Activated CD4-positive, alpha-beta T cell treated with anti-CD3 and anti-CD28 coated beads, Interleukin-2, Interleukin-4, amounts not matched to agents 100 ng/mL and 50 ng/mL, durations not matched to agents 16 hours and 8 hours (primary cell): Measurements from ENCODE around the gene OPCML.

Experiments used
- DNase-seq: peaks from one replicate; pipeline ENCODE4 v3.0.0-alpha.2; 2020; ENCODE audit warnings: low spot score

OPCML gene

GRCh38 chr11:133133050-133133449 is 399.3 kb downstream of the OPCML start:
- DNase-seq = no peak

GRCh38 chr11:133127741-133128140 is 404.6 kb downstream of the OPCML start:
- no peak for DNase-seq

- DNase-seq = no peak
Observed at GRCh38 chr11:133123796-133124195, 408.5 kb downstream of the OPCML start.

- no peak for DNase-seq
Observed at GRCh38 chr11:133123366-133123765, 408.9 kb downstream of the OPCML start.

- no peak for DNase-seq
Observed at GRCh38 chr11:133122256-133122655, 410.0 kb downstream of the OPCML start.

- no peak for DNase-seq
Observed at GRCh38 chr11:133118563-133119268, 413.6 kb downstream of the OPCML start.

GRCh38 chr11:133115099-133115498 is 417.2 kb downstream of the OPCML start:
- DNase-seq = no peak

- no peak for DNase-seq
Observed at GRCh38 chr11:133107763-133108162, 424.5 kb downstream of the OPCML start.

GRCh38 chr11:133107136-133107535 is 425.2 kb downstream of the OPCML start:
- no peak for DNase-seq

- DNase-seq = no peak
Observed at GRCh38 chr11:133106417-133106816, 425.9 kb downstream of the OPCML start.

- DNase-seq = no peak
Observed at GRCh38 chr11:133104009-133104744, 428.1 kb downstream of the OPCML start.

GRCh38 chr11:133096981-133097380 is 435.3 kb downstream of the OPCML start:
- DNase-seq = no peak

GRCh38 chr11:133086518-133086917 is 445.8 kb downstream of the OPCML start:
- no peak for DNase-seq

- DNase-seq = peak; percentile 72
Observed at GRCh38 chr11:133082841-133083488, 449.3 kb downstream of the OPCML start.

GRCh38 chr11:133082453-133082781 is 449.9 kb downstream of the OPCML start:
- peak; percentile 11 for DNase-seq

- DNase-seq = no peak
Observed at GRCh38 chr11:133081730-133082452, 450.4 kb downstream of the OPCML start.

GRCh38 chr11:133081020-133081419 is 451.3 kb downstream of the OPCML start:
- DNase-seq = no peak

GRCh38 chr11:133078591-133079404 is 453.5 kb downstream of the OPCML start:
- DNase-seq = peak; percentile 38

- no peak for DNase-seq
Observed at GRCh38 chr11:133078012-133078411, 454.3 kb downstream of the OPCML start.

GRCh38 chr11:133075351-133075750 is 456.9 kb downstream of the OPCML start:
- DNase-seq = no peak

- DNase-seq = no peak
Observed at GRCh38 chr11:133072858-133073582, 459.3 kb downstream of the OPCML start.
